Right cardiac atrium (tissue), 5 donors: ENCODE measurements around the gene TRIM26. TPM values are rescaled to one million over a fixed set of nuclear protein-coding genes. Genes with fewer than 3 reads are reported as not detected.

ENCODE experiments used
- ATAC-seq, 2 donors: fragments of 200-7000 bp; cut with Tn5 transposase; one replicate each; pipeline versions ENCODE4 v1.8.0 to v1.9.1; 2020; ENCODE audit warnings: moderate library complexity in 2 of 2, mild to moderate bottlenecking in 1 of 2
- DNase-seq, 3 donors: peaks; one replicate each; pipeline ENCODE4 v3.0.0-alpha.2; 2020
- H3K27ac ChIP-seq: one replicate; pipeline ENCODE4 v1.5.1; 2013; ENCODE audit warnings: mild to moderate bottlenecking, low read length, control low read depth, moderate library complexity
- H3K27me3 ChIP-seq: one replicate; pipeline ENCODE4 v1.6.1; 2013; ENCODE audit not compliant: control insufficient read depth, insufficient read depth
- H3K4me1 ChIP-seq: one replicate; pipeline ENCODE4 v1.6.1; 2013; ENCODE audit warnings: low read length; ENCODE audit not compliant: control insufficient read depth, insufficient read depth
- H3K4me3 ChIP-seq: one replicate; pipeline ENCODE4 v1.5.1; 2013; ENCODE audit warnings: low read length, control low read depth
- H3K9me3 ChIP-seq: one replicate; pipeline ENCODE4 v1.6.1; 2013; ENCODE audit warnings: low read length; ENCODE audit not compliant: control insufficient read depth
- WGBS: extraction: QIAGEN DNeasy Blood & Tissue Kit; methylation state at CpG from one replicate; pipeline ENCODE4 v1.1.7; 2013; 5-methylcytosine and 5-hydroxymethylcytosine counted together
- intact Hi-C, 4 donors: fragments of 100-400 bp; cut with DNase I; formaldehyde crosslinking; loops; one replicate each; pipeline versions ENCODE4 v1.11.0 to v1.14.0; 2022 to 2023
- polyA plus RNA-seq: library from polyadenylated mRNA; stranded (reverse); fragments of 200-250 nt; gene quantifications from one replicate; pipeline ENCODE4 v1.2.3, GENCODE V29; 2013
- total RNA-seq, 4 donors: library from RNA; stranded (reverse); fragmentation: NEBNext Ultra II Directional; extraction: Animal tissue kit (Norgen Biotek cat#: 25700); gene quantifications; one replicate each; pipeline ENCODE4 v1.2.1, GENCODE V29; 2021
- donor health status: healthy with polysubstance abuse.
- donor health status: DM: no; HTN: yes; CAD: no.
- donor health status: DM: no; HTN: no; CAD: no.
- donor health status: DM: no; HTN: yes; CAD: no; lungs with severe emphysema.
- donor health status: DM: yes; HTN: yes; CAD: no.

TRIM26 gene
- total and polyA plus RNA-seq, 5 donors, result 19.6 to 27.1 (median 25.0) TPM

GRCh38 chr6:30211899-30212298 is 1.3 kb downstream of the TRIM26 start:
- ATAC-seq (no peak), DNase-seq (no peak)
- H3K4me3 ChIP-seq, result peak overlapping the region; percentile 94
- no peak overlapping the region for H3K27ac ChIP-seq
- intact Hi-C loops, result loop anchor here in 2 of 4 donors (10.0 kb wide), 2 partner anchors 113 to 1867 kb away; partner anchors contain the start of genes TRIM39 (in 1 of the 2) and ZKSCAN3 (in 1 of the 2)
- 48% methylated on average over 3 of the region's 3 CpGs for WGBS
- H3K4me1 ChIP-seq, result peaks cover 13% of the 10 kb centered on the region
- H3K27me3 ChIP-seq, result no peaks in the 10 kb centered on the region
- H3K9me3 ChIP-seq, result no peaks in the 10 kb centered on the region

GRCh38 chr6:30211306-30211705 is 1.9 kb downstream of the TRIM26 start:
- ATAC-seq (no peak), DNase-seq (no peak)
- WGBS, result 63% methylated on average over 2 of the region's 2 CpGs
- no peaks in the 10 kb centered on the region for H3K9me3 ChIP-seq
- no peak overlapping the region for H3K4me3 ChIP-seq
- H3K4me1 ChIP-seq, result peaks cover 15% of the 10 kb centered on the region
- intact Hi-C loops, result loop anchor here in 2 of 4 donors (10.0 kb wide), 2 partner anchors 113 to 1867 kb away; partner anchors contain the start of genes TRIM39 (in 1 of the 2) and ZKSCAN3 (in 1 of the 2)
- no peak overlapping the region for H3K27ac ChIP-seq
- H3K27me3 ChIP-seq, result no peaks in the 10 kb centered on the region

GRCh38 chr6:30207619-30208295 is 5.4 kb downstream of the TRIM26 start:
- peaks cover 20% of the 10 kb centered on the region for H3K4me1 ChIP-seq
- ATAC-seq (peak; percentile 70 to 87), DNase-seq (no peak)
- WGBS, result 52% methylated on average over 4 of the region's 4 CpGs
- H3K9me3 ChIP-seq, result no peaks in the 10 kb centered on the region
- H3K27me3 ChIP-seq, result no peaks in the 10 kb centered on the region
- H3K4me3 ChIP-seq, result no peak overlapping the region
- H3K27ac ChIP-seq, result peak overlapping the region; percentile 70
- intact Hi-C loops, result no loop called here

GRCh38 chr6:30206799-30207618 is 6.2 kb downstream of the TRIM26 start:
- intact Hi-C loops, result no loop called here
- no peaks in the 10 kb centered on the region for H3K27me3 ChIP-seq
- DNase-seq (no peak), ATAC-seq (peak; percentile 44 to 64)
- no peak overlapping the region for H3K4me3 ChIP-seq
- no peaks in the 10 kb centered on the region for H3K9me3 ChIP-seq
- peaks cover 20% of the 10 kb centered on the region for H3K4me1 ChIP-seq
- peak overlapping the region; percentile 70 for H3K27ac ChIP-seq
- 41% methylated on average over 11 of the region's 11 CpGs for WGBS

- H3K4me1 ChIP-seq, result peaks cover 18% of the 10 kb centered on the region
- ATAC-seq (no peak), DNase-seq (no peak)
- H3K27ac ChIP-seq, result no peak overlapping the region
- 80% methylated on average over 7 of the region's 7 CpGs for WGBS
- no peaks in the 10 kb centered on the region for H3K9me3 ChIP-seq
- no peak overlapping the region for H3K4me3 ChIP-seq
- intact Hi-C loops, result no loop called here
- no peaks in the 10 kb centered on the region for H3K27me3 ChIP-seq
Measured at GRCh38 chr6:30206152-30206551, 7.1 kb downstream of the TRIM26 start.

GRCh38 chr6:30204116-30204515 is 9.1 kb downstream of the TRIM26 start:
- Histone ChIP-seq H3K4me1 (peaks cover 16% of the 10 kb centered on the region), H3K27me3 (no peaks in the 10 kb centered on the region), H3K9me3 (no peaks in the 10 kb centered on the region), H3K4me3 (no peak overlapping the region), H3K27ac (no peak overlapping the region)
- intact Hi-C loops, result no loop called here
- ATAC-seq, result no peak
- DNase-seq, result no peak
- 92% methylated on average over 1 of the region's 1 CpG for WGBS

- H3K9me3 ChIP-seq, result no peaks in the 10 kb centered on the region
- H3K4me1 ChIP-seq, result peaks cover 12% of the 10 kb centered on the region
- H3K27ac ChIP-seq, result no peak overlapping the region
- no peak for ATAC-seq
- no peak for DNase-seq
- no peak overlapping the region for H3K4me3 ChIP-seq
- intact Hi-C loops, result no loop called here
- no peaks in the 10 kb centered on the region for H3K27me3 ChIP-seq
- 91% methylated on average over 4 of the region's 4 CpGs for WGBS
Measured at GRCh38 chr6:30202366-30202765, 10.8 kb downstream of the TRIM26 start.

GRCh38 chr6:30200551-30201281 is 12.5 kb downstream of the TRIM26 start:
- DNase-seq (no peak), ATAC-seq (no peak)
- intact Hi-C loops, result no loop called here
- WGBS, result 75% methylated on average over 6 of the region's 6 CpGs
- no peaks in the 10 kb centered on the region for H3K9me3 ChIP-seq
- no peaks in the 10 kb centered on the region for H3K4me1 ChIP-seq
- H3K27ac ChIP-seq, result no peak overlapping the region
- no peaks in the 10 kb centered on the region for H3K27me3 ChIP-seq
- no peak overlapping the region for H3K4me3 ChIP-seq

- no peaks in the 10 kb centered on the region for H3K27me3 ChIP-seq
- intact Hi-C loops, result no loop called here
- WGBS, result 94% methylated on average over 34 of the region's 34 CpGs
- no peak for ATAC-seq
- H3K27ac ChIP-seq, result no peak overlapping the region
- peak in 1 of 3 donors; percentile 55 for DNase-seq
- H3K9me3 ChIP-seq, result no peaks in the 10 kb centered on the region
- no peaks in the 10 kb centered on the region for H3K4me1 ChIP-seq
- H3K4me3 ChIP-seq, result no peak overlapping the region
Measured at GRCh38 chr6:30198166-30199084, 14.8 kb downstream of the TRIM26 start.

GRCh38 chr6:30196376-30196775 is 16.8 kb downstream of the TRIM26 start:
- H3K27me3 ChIP-seq, result no peaks in the 10 kb centered on the region
- WGBS, result 95% methylated on average over 12 of the region's 12 CpGs
- H3K4me1 ChIP-seq, result no peaks in the 10 kb centered on the region
- ATAC-seq (no peak), DNase-seq (no peak)
- H3K27ac ChIP-seq, result no peak overlapping the region
- H3K4me3 ChIP-seq, result no peak overlapping the region
- intact Hi-C loops, result no loop called here
- no peaks in the 10 kb centered on the region for H3K9me3 ChIP-seq
